ENCODE data around the gene SEC24C. TPM values are rescaled to one million over a fixed set of nuclear protein-coding genes. Genes with fewer than 3 reads are reported as not detected.
"Not testable (repeated sequence)": the region's sequence is repeated elsewhere in the genome, so short reads cannot be mapped to it uniquely, and the experiment has no call there.

Gene SEC24C
- total RNA-seq, 4 donors from 2014 or later, result 56.2 to 95.2 (median 83.9) TPM

DNA sequence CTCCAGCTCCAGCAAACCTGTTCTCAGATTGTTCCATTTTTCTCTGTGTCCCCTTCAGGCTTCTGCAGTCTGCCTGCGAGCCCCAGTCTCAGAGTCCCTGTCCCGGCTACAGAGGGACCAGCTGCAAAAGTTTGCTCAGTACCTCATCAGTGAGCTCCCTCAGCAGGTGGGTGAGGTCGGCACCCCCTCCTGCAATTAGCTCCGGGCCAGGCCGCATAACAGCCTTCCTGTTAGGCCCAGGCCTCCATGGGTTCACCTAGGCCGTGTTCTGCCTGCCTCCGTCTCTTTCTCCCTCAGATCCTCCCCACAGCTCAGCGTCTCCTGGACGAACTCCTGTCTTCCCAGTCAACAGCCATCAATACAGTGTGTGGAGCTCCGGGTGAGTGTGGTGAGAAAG is 45.5 kb downstream of the SEC24C start:
- no peak for TF ChIP-seq POLR2A (IDR thresholded peaks at IDR 0.05)
- TF ChIP-seq, protein P1, sequence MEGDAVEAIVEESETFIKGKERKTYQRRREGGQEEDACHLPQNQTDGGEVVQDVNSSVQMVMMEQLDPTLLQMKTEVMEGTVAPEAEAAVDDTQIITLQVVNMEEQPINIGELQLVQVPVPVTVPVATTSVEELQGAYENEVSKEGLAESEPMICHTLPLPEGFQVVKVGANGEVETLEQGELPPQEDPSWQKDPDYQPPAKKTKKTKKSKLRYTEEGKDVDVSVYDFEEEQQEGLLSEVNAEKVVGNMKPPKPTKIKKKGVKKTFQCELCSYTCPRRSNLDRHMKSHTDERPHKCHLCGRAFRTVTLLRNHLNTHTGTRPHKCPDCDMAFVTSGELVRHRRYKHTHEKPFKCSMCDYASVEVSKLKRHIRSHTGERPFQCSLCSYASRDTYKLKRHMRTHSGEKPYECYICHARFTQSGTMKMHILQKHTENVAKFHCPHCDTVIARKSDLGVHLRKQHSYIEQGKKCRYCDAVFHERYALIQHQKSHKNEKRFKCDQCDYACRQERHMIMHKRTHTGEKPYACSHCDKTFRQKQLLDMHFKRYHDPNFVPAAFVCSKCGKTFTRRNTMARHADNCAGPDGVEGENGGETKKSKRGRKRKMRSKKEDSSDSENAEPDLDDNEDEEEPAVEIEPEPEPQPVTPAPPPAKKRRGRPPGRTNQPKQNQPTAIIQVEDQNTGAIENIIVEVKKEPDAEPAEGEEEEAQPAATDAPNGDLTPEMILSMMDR (IDR thresholded peaks at IDR 0.05), result no peak
- Histone ChIP-seq H3K9me3 (no peaks in the 10 kb centered on the region), H3K4me3 (replicated peaks in 1 of 3) (no peak overlapping the region), H3K27ac (no peak overlapping the region), H3K36me3 (peaks cover 55% of the 10 kb centered on the region in 2 donors), H3K27me3 (no peaks in the 10 kb centered on the region), H3K4me1 (peaks cover 19 to 20% of the 10 kb centered on the region in 2 donors)
- no peak for DNase-seq
- 92% methylated on average over 10 of the region's 10 CpGs for WGBS, 2 donors
- intact Hi-C loops (cut with DNase I), result no loop called here

DNA sequence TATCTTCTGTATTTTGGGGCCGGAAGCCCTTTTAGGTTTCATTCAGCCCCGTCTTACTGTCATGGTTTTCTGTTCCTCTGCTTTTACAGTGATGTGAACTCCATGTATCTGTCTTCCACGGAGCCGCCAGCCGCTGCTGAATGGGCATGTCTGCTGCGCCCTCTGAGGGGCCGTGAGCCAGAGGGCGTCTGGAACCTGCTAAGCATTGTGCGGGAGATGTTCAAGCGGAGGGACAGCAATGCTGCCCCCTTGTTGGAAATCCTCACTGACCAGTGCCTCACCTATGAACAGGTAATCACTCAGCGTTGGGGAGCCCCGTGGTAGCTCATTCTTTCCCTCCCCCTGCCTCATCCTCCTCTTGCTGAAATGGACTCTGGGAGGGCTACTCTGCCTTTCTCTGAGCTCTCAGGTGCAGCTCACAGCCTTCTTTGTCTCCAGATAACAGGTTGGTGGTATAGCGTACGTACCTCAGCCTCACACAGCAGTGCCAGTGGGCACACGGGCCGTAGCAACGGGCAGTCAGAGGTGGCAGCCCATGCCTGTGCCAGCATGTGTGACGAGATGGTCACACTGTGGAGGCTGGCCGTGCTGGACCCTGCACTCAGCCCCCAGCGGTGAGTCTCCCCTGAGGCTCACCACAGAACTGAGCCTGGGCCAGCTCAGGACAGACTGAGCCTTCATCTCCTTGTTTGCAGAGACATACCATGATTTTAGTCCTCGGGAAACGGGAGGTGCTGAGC is 46.9 kb downstream of the SEC24C start:
- intact Hi-C loops (cut with DNase I), result no loop called here
- no peak overlapping the region for H3K27ac ChIP-seq
- DNase-seq, result no peak
- peaks cover 15 to 16% of the 10 kb centered on the region in 2 donors for H3K4me1 ChIP-seq
- no peak overlapping the region for H3K4me3 ChIP-seq (replicated peaks in 1 of 3)
- TF ChIP-seq, protein P1 (IDR thresholded peaks at IDR 0.05), result no peak
- no peak for TF ChIP-seq POLR2A (IDR thresholded peaks at IDR 0.05)
- H3K27me3 ChIP-seq, result no peaks in the 10 kb centered on the region
- peaks cover 67% of the 10 kb centered on the region in 2 donors for H3K36me3 ChIP-seq
- H3K9me3 ChIP-seq, result no peaks in the 10 kb centered on the region
- 95 to 98% methylated on average over 16 to 22 of the region's 22 CpGs for WGBS, 2 donors

DNA sequence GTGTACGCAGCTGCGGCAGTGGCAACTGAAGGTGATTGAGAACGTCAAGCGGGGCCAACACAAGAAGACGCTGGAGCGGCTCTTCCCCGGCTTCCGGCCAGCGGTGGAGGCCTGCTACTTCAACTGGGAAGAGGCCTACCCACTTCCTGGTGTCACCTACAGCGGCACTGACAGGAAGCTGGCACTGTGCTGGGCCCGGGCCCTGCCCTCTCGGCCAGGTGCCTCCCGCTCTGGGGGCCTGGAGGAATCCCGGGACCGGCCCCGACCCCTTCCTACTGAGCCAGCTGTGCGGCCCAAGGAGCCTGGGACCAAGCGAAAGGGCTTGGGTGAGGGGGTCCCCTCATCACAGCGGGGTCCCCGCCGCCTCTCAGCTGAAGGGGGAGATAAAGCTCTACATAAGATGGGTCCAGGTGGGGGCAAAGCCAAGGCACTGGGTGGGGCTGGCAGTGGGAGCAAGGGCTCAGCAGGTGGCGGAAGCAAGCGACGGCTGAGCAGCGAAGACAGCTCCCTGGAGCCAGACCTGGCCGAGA is 47.8 kb downstream of the SEC24C start:
- Histone ChIP-seq H3K9me3 (no peaks in the 10 kb centered on the region), H3K4me1 (peaks cover 8% of the 10 kb centered on the region in 2 donors), H3K36me3 (peaks cover 76% of the 10 kb centered on the region in 2 donors), H3K27ac (no peak overlapping the region), H3K27me3 (no peaks in the 10 kb centered on the region), H3K4me3 (replicated peaks in 1 of 3) (no peak overlapping the region)
- TF ChIP-seq, protein P1 (IDR thresholded peaks at IDR 0.05), result no peak
- no peak for TF ChIP-seq POLR2A (IDR thresholded peaks at IDR 0.05)
- WGBS, 2 donors, result 94 to 96% methylated on average over 18 to 25 of the region's 26 CpGs
- intact Hi-C loops (cut with DNase I), result no loop called here
- DNase-seq, result no peak

DNA sequence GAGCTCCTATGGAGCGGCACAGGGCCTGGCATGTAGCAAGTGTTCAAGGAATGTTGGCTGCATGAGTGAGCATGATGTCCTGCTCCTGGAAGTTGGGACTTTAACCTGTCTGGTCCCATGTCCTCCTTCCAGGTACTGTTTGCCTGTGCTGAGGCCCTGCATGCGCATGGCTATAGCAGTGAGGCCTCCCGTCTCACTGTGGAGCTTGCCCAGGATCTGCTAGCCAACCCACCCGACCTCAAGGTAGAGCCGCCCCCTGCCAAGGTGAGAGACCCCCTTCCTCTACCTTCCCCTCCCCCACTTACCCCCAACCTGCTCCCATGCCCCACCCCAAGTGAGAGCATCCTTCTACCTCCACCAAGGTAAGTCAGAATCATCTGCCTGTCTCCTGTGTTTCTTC is 49.3 kb downstream of the SEC24C start:
- intact Hi-C loops (cut with DNase I), result no loop called here

DNA sequence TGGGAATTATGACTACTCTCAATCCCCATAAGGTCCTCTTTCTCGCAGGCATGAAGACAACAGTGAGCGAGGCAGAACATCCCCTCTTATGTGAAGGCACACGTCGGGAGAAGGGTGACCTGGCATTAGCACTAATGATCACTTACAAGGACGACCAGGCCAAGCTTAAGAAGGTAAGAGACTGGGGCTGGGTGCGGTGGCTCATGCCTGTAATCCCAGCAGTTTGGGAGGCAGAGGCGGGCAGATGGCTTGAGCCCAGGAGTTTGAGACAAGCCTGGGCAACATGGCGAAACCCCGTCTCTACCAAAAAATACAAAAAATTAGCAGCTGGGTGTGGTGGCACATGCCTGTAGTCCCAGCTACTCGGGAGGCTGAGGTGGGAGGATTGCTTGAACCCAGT is 51.3 kb downstream of the SEC24C start:
- DNase-seq; H3K27ac ChIP-seq; H3K4me1 ChIP-seq; H3K4me3 ChIP-seq (replicated peaks in 1 of 3); H3K27me3 ChIP-seq; H3K9me3 ChIP-seq; intact Hi-C loops (cut with DNase I): not testable (repeated sequence)
- WGBS, 2 donors, result 92 to 98% methylated on average over 10 of the region's 10 CpGs
- H3K36me3 ChIP-seq, result peaks cover 80 to 90% of the 10 kb centered on the region in 2 donors

More for the DNA sequence above, 49.3 kb downstream of the SEC24C start:
- TF ChIP-seq, protein P1 (IDR thresholded peaks at IDR 0.05), result no peak
- no peak for TF ChIP-seq POLR2A (IDR thresholded peaks at IDR 0.05)
- Histone ChIP-seq H3K4me3 (replicated peaks in 1 of 3) (no peak overlapping the region), H3K4me1 (no peaks in the 10 kb centered on the region), H3K9me3 (no peaks in the 10 kb centered on the region), H3K36me3 (peaks cover 91% of the 10 kb centered on the region in 2 donors), H3K27me3 (no peaks in the 10 kb centered on the region), H3K27ac (no peak overlapping the region)
- WGBS, 2 donors, result 95 to 96% methylated on average over 5 of the region's 5 CpGs
- no peak for DNase-seq

DNA sequence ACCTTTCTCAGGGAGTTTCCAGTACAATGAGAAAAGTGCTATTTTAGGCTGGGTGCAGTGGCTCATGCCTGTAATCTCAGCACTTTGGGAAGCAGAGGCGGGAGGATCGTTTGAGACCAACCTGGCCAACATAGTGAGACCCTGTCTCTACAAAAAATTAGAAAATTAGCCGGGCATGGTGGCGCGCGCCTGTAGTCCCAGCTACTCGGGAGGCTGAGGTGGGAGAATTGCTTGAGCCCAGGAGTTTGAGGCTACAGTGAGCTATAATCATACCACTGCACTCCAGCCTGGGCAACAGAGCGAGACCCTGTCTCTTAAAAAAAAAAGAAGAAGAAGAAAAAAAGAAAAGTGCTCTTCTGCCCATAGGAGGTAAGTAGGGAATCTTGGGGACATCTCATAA is 51.9 kb downstream of the SEC24C start:
- H3K36me3 ChIP-seq, result peaks cover 80 to 87% of the 10 kb centered on the region in 2 donors
- DNase-seq; H3K4me1 ChIP-seq; H3K4me3 ChIP-seq (replicated peaks in 1 of 3); H3K9me3 ChIP-seq; H3K27me3 ChIP-seq; intact Hi-C loops (cut with DNase I); H3K27ac ChIP-seq: not testable (repeated sequence)
- 96 to 98% methylated on average over 8 of the region's 8 CpGs for WGBS, 2 donors

Measured in thyroid gland (tissue), 4 donors.